Activated naive CD4-positive, alpha-beta T cell treated with anti-CD3 and anti-CD28 coated beads, Interleukin-2, amount 50 U/mL, for 24 hours (primary cell): Measurements from ENCODE around the gene LRRK2.
"Not testable (repeated sequence)": the region's sequence is repeated elsewhere in the genome, so short reads cannot be mapped to it uniquely, and the experiment has no call there.

ENCODE experiments used
- H3K27ac Mint-ChIP-seq: one replicate; pipeline ENCODE4 v1.8.0; 2021; ENCODE audit warnings: mild to moderate bottlenecking, mixed read lengths
- H3K27me3 Mint-ChIP-seq: one replicate; pipeline ENCODE4 v1.8.0; 2021; ENCODE audit warnings: mixed read lengths
- H3K36me3 Mint-ChIP-seq: one replicate; pipeline ENCODE4 v1.8.0; 2021; ENCODE audit warnings: mixed read lengths
- H3K4me1 Mint-ChIP-seq: one replicate; pipeline ENCODE4 v1.8.0; 2021; ENCODE audit warnings: mixed read lengths
- H3K4me3 Mint-ChIP-seq: one replicate; pipeline ENCODE4 v1.8.0; 2021; ENCODE audit warnings: mild to moderate bottlenecking, mixed read lengths
- H3K9me3 Mint-ChIP-seq: one replicate; pipeline ENCODE4 v1.8.0; 2021; ENCODE audit warnings: mixed read lengths

The LRRK2 gene

DNA sequence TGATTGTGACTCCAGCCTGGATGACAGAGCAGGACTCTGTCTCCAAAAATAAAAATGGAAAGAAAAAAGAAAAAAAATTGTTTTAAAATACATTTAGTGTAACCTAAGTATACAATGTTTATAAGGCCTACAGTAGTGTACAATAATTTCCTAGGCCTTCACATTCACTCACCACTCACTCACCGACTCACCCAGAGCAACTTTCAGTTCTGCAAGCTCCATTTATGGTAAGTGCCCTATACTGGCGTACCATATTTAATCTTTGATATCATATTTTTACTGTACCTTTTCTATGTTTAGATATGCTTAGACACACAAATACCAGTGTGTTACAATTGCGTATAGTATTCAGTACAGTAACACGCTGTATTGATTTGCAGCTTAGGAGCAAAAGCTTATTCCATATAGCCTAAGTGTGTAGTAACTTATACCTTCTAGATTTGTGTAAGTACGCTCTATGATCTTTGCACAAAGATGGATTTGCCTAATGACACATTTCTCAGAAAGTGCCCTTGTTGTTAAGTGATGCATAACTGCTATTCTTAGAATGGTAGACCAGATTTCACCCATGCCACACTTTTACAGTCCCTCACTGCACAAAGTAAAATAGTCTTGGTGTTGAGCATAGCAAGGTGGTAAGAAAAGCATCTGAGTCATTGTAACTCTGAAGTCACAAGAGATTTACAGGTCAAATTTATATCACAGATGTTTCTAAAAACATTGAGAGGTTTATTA lies 151.9 kb downstream of the LRRK2 start:
- no peak overlapping the region for H3K4me3 Mint-ChIP-seq
- no peak overlapping the region for H3K27ac Mint-ChIP-seq
- H3K4me1 Mint-ChIP-seq = no peaks in the 10 kb centered on the region
- peaks cover 10% of the 10 kb centered on the region for H3K9me3 Mint-ChIP-seq
- H3K36me3 Mint-ChIP-seq = no peaks in the 10 kb centered on the region
- no peaks in the 10 kb centered on the region for H3K27me3 Mint-ChIP-seq

DNA sequence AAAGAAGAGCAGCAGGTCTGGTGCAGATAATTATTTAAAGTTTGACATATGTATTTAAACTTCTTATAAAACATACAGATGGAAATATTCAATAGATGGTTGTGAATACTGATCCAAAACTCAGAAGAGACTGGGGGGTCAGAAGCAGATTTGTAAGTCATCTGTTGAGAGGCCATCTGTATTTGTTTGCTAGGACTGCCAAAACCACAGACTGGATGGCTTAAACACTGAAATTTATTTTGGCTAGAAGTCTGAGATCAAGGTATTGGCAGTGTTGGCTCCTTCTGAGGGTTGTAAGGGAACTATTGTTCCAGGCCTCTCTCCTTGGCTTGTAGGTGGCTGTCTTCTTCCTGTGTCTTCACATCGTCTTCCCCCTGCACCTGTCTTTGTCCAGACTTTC lies 153.9 kb downstream of the LRRK2 start:
- Mint-ChIP-seq H3K9me3 (peaks cover 10% of the 10 kb centered on the region), H3K4me3 (no peak overlapping the region), H3K27ac (no peak overlapping the region), H3K36me3 (no peaks in the 10 kb centered on the region), H3K27me3 (no peaks in the 10 kb centered on the region), H3K4me1 (no peaks in the 10 kb centered on the region)

DNA sequence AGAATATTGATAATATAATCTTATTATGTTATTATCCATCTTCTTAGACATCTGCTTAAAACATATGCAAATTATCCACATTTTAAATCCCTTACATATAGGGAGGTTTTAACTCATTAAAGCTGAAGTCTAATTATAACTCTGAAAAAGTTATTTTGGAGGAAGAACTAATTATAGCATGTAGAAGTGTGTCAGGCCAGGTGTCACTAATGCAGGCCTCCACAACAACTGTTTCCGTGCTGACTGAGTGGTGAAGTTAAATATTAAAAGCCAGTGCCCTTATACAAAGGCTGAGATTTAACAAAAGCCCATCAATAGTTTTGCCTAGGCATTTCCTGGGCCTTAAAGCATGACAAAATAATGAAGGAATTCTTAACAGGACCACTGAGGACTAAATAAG lies 157.4 kb downstream of the LRRK2 start:
- Mint-ChIP-seq H3K9me3 (no peaks in the 10 kb centered on the region), H3K27ac (no peak overlapping the region), H3K36me3 (no peaks in the 10 kb centered on the region), H3K4me1 (no peaks in the 10 kb centered on the region), H3K27me3 (no peaks in the 10 kb centered on the region), H3K4me3 (no peak overlapping the region)

DNA sequence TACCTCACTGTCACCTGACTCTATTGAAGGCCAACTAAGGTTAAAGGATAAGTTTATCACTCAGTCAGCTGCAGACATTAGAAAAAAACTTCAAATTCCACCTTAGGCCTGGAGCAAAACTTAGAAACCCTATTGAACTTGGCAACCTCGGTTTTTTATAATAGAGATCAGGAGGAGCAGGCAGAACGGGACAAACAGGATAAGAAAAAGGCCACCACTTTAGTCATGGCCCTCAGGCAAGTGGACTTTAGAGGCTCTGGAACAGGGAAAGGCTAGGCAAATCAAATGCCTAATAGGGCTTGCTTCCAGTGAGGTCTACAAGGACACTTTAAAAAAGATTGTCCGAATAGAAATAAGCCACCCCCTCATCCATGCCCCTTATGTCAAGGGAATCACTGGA lies 162.5 kb downstream of the LRRK2 start:
- H3K27ac Mint-ChIP-seq, H3K4me3 Mint-ChIP-seq, H3K36me3 Mint-ChIP-seq, H3K27me3 Mint-ChIP-seq, H3K9me3 Mint-ChIP-seq, H3K4me1 Mint-ChIP-seq: not testable (repeated sequence)

DNA sequence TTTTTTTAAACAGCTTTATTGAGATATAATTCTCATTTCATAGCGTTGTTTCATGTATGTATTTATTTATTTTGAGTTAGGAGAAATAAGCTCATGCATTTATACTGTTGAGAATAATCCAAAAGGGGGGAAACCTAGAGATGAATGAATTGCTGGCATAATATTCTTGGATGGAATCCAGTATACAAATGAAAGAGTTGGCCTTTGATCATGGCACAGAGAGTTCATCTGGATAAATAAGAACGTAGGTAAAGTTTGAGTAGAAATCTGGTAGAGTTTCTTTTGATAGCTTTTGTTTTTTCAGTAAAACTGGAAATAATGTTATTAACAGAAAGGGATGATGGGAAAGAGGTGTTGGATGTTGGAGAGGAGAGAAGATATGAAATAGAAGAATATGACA lies 166.2 kb downstream of the LRRK2 start:
- Mint-ChIP-seq H3K4me3 (no peak overlapping the region), H3K36me3 (no peaks in the 10 kb centered on the region), H3K9me3 (peaks cover 6% of the 10 kb centered on the region), H3K4me1 (no peaks in the 10 kb centered on the region), H3K27ac (no peak overlapping the region), H3K27me3 (no peaks in the 10 kb centered on the region)

DNA sequence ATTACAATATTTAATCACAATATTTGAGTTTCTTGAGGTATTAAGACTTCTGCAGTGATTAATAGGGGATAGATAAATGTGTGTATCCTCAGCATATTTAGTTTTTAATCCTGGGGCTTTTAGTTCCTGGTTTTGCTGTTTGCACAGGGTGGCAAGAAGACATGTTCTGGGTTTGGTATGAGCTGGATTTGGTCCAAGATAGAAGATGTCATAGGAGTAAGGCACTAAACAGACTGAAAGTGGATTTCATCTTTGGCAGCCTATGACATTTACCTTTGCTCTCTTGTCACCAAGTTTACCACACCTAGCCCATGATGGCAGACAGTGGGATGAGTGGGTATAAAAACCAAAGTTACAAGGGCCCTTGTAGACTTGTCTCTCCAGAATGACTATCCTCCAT lies 168.2 kb downstream of the LRRK2 start:
- no peak overlapping the region for H3K4me3 Mint-ChIP-seq
- H3K9me3 Mint-ChIP-seq = peaks cover 6% of the 10 kb centered on the region
- no peak overlapping the region for H3K27ac Mint-ChIP-seq
- H3K36me3 Mint-ChIP-seq = no peaks in the 10 kb centered on the region
- H3K4me1 Mint-ChIP-seq = no peaks in the 10 kb centered on the region
- no peaks in the 10 kb centered on the region for H3K27me3 Mint-ChIP-seq

DNA sequence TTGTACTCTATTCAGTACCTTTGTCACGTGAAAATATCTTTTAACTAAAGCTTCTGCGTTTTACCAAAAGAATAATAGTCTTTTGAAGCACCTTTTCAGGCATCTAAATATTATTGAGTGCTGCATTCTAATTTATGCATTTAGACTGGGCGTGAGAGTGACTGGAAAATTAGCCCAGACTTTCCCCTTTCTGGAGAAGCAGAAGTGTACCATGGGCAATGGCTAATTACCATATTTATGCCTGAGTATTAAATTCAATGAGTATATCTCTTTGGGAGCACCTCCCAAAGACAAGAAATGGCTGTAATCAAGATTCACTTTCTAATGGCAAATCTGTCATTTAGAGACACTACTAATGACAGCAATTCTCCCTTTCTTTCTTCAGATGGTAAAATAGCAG lies 174.9 kb downstream of the LRRK2 start:
- Mint-ChIP-seq H3K4me1 (no peaks in the 10 kb centered on the region), H3K27ac (no peak overlapping the region), H3K27me3 (no peaks in the 10 kb centered on the region), H3K4me3 (no peak overlapping the region), H3K9me3 (no peaks in the 10 kb centered on the region), H3K36me3 (no peaks in the 10 kb centered on the region)

DNA sequence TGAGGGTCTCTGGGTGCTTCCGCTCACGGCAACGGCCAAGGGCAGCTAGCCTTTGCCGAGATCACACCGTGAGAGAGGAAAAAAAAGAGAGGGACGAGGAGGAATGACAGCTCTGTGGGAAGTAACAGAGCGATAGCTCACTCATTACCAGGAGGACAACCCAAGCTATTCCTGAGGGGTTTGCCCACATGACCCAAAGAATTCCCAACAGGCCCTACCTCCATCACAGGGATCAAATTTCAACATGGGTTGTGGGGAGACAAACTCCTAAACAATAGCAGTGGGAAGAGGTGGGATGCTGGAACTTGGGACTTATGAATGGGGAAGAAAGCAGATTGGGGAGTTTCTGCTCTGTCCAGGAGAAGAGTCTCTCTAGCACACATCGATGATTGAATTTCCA lies 180.6 kb downstream of the LRRK2 start:
- Mint-ChIP-seq H3K9me3 (no peaks in the 10 kb centered on the region), H3K4me1 (no peaks in the 10 kb centered on the region), H3K36me3 (no peaks in the 10 kb centered on the region), H3K4me3 (no peak overlapping the region), H3K27me3 (no peaks in the 10 kb centered on the region), H3K27ac (no peak overlapping the region)
